ENCODE data around the gene TUBB2A.

- TF ChIP-seq CTCF (IDR thresholded peaks at IDR 0.05) (no peak), POLR2A (IDR thresholded peaks at IDR 0.05) (no peak)
These were observed 47.6 kb upstream of the TUBB2A start for GRCh38 chr6:3204921-3205320.

Data from esophagus squamous epithelium (tissue), 4 donors.